GM21423 (cell line): ENCODE results near the gene ACTR5.
"Not testable (repeated sequence)": the region's sequence is repeated elsewhere in the genome, so short reads cannot be mapped to it uniquely, and the experiment has no call there.

Experiments
- ATAC-seq: cut with Tn5 transposase; IDR thresholded peaks from one replicate; pipeline ENCODE4 v1.9.1; 2021; ENCODE audit warnings: mild to moderate bottlenecking, moderate library complexity; ENCODE audit not compliant: unreplicated experiment

ACTR5 gene

DNA sequence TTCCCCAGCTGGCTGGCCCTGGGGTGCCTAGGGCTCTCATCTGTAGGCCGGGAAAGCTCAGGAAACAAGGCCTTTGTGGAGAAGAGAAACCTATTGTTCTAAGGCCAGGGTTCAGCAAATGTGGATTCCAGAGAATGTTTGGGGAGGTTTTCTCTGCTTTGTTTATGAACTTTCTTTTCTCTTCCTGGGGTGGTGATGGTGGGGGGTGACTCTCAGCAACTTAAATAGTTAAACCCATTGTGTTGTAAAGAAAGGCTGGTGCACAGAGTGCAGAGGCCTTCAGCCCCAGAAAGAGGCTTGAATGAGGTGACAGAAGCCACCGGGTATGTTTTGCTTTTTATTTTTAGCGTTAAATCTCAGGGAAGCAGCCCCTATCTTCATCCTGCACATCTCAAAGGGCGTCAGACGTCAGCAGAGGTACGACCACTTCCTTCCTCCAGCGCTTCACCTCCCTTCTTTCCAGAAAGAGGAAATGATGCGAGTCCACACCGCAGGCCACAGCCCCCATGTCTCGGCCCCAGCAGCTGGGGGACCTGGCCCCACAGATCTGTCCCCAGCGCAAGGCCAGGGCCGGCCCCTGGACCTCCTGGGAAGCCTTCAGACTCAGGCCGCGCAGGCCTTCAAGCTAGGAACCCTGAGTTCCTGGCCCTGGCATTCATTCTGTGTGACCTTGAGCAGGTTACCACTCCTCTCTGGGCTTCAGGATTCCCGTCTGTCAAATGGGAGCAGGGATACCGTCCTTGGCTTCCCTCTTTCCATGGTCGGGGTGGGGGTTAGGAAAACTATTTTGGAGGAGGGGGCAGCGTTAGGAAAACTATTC, 56.6 kb downstream of the ACTR5 start:
- ATAC-seq = peak; percentile 55

DNA sequence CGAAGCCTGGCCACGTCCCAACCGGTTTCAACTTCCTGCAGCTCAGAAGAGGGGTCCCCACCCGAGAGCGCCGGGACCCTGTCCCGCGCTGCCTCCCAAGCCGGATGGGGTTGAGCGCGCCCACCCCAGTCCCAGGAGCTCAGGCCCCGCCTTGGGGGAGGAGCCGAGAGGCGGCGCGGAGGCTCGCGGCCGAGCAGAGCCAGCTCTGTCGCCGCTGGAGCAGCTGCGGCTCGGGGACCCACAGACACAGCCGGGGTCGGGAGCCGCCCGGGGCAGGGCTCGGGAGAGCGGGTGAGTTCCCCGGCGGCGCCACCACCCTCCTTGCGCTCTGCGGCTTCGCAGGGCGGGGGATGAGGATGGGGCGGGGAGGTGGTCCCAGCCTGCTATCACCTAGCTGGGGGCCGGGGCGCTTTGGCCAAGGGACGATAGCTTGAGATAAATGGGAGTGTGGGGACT, 57.3 kb downstream of the ACTR5 start, which contains the start of gene PPP1R16B:
TSS of gene PPP1R16B (plus strand) at position 196 of the 456 bp plus-strand sequence. CDS start 30,229 bp downstream, outside the sequence.
- peak; percentile 56 for ATAC-seq

DNA sequence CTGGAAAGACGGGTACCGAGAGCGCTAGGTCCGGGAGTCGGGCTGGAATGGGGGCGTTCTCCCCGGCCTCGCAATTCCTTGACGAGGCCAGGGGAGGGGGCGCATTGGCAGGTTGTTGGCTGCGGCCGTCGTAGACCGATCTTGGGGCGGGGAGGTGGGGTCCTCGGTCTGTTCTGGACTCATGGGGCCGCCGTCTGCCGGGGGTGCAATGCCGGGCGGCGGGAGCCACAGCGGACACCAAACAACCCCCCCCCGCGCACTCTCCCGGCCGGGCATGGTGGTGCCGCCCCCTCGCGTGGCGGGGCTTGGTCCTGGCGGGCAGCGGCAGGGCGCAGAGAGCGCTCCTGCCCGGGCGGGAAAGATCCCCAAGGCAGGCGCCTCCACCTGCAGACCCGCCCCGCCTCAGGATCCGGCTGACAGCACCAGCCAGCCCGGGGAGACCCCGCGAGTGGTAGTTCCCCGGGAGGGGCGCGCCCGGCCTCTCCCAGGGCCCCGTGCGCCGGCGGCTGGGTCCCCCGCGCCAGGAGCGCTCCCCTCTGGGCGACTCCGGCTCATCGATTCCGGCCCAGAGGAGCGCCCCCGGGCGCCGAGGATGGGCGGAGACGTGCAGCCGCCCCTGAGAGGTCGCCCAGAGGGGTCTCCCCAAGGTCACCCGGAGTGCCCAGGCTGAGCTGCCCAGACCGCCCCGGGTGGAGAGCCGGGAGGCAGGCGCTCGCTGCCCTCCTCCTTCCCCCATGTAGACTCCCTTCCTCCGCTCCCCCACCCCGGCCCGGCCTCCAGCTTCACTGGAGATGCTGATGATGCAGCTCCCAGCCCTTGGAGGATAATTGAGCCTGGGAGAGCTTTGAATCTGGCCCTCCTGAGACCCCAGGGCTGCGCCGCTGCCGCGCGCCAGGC, 57.9 kb downstream of the ACTR5 start:
- ATAC-seq = no peak

DNA sequence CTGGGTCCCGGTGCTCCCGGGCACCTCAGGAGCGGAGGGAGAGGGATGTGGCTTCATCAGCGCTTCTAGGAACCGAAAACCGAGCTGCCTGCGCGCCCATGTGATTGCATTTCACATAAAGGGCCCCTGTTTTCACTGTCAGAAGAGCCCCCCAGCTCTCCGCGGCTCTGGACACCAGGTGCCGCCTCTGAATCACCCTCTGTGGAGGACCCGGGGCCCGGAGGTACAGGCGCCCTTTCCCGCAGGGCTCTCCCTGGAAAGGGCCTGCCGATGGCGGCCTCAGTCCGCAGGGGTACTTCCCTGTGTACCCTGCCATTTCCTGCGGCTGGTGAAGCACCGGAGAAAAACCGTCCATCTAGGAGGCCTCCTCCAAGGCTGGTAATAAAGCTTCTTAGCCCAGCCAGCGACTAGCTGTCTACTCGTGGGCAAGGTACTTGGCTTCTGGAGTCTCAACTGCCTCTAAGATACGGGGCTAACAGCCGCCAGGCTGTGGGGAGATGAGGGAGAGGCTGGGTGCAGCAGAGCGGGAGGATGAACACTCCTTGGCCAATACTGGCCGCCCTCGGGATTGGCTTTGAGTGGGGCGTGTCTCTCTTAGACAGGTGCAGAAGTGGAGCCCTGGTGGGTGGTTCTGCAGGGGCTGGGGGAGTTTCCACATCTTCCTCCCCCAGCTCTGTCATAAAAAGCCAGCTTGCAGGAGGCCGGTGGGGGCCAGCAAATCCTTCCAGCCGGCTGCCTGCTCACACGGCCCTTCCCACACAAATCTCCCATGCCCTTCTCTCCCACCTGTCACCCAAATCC, 58.8 kb downstream of the ACTR5 start:
- no peak for ATAC-seq

DNA sequence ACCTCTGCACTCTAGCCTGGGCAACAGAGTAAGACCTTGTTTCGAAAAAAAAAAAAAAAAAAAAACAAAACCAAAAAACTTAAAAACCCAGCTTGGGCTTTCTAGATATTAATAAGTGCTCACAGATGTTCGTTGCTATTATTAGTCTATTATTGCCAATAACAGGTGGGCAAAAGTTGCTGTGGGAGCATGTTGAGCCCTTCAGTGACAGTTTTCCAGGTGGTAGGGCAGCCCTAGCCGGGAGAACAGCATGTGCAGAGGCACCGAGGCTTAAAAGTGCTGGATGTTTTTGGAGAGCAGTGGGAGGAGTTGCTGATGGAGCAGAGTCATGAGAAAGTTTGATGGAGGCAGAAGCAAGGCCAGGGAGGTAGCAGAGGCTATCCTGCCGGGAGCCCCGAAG, 61.7 kb downstream of the ACTR5 start:
- no peak for ATAC-seq

DNA sequence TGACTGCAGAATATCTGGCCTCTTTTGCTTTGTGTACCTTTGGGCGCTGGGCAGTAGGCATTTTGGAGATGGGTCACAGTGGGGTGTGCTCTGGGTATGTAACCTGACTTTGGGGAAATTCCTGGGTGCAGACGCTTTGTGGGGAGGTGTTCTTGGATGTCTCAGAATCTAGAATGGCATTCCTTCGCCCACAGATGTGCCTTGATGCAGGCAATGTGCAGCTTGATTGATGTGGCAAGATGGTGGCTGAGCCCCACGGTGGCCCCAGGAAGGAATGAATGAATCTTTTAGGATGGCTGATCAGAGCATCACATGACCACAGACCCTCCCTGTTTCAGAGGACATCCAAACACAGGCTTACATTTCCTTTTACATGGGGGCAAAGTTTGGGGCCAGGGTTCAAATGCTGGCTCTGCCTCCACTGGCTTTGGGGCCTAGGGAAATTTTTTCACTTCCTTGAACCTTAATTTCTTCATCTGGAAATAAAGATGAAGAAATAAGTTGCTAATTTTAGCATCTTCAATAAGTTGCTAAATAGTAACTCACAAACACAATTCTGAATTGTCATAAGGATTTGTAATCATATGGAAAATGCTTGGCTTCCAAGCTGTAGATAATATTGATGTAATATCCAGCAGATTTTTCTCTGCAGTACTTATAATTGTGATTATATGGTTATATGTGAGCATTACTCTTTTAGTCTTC, 62.8 kb downstream of the ACTR5 start:
- no peak for ATAC-seq

- no peak for ATAC-seq
These were observed 63.5 kb downstream of the ACTR5 start for GRCh38 chr20:38811769-38812168.

DNA sequence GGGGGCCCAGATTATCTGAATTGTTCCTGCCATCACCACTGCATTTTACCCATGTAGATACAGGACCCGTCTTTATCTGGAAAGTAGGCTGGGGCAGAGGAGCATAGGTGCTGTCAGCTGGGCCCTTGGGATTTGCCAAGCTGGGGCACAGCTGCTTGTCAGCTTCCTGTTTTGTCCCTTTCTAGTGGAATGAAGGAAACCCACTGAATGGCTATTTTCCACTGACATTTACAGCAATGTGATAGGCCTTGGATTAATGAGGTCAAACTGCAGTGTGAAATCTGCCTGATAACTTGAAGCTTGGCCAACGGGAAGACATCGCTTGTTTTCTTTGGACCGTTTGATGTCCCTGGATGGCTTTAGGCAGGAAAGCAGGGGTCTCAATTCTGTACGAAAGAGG, 63.9 kb downstream of the ACTR5 start:
- ATAC-seq = no peak

GRCh38 chr20:38812709-38813573, 64.7 kb downstream of the ACTR5 start:
- no peak for ATAC-seq

DNA sequence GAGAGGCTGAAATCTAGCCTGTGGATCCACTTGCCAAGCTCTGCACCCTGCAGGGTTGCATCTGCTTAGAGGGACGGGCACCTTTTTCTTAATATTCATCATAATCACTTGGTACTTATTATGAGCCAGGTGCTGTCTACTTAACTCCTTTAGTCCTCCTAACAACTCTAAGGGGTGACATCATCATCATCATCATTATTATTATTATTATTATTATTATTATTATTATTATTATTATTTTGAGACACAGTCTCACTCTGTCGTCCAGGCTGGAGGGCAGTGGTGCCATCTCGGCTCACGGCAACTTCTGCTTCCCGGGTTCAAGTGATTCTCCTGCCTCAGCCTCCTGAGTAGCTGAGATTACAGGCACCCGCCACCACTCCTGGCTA, 65.3 kb downstream of the ACTR5 start:
- not testable (repeated sequence) for ATAC-seq

DNA sequence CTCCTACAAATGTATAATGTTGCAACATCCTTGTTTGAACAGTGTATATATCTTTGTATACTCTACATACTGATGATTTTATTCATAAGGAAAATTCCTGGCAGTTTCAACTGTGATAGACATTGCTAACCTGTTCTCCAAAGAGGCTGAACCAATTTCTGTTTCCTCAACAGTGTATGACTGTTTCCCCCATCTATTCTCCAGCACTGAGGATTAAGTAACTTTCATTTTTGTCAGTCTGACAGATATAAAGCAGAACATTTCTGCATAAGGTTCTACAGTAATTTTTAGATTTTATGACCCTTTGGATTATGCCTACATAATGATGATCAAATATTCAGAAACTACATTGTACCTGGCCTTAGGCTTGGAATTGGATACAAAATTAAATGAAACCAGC, 67.2 kb downstream of the ACTR5 start:
- ATAC-seq = no peak

DNA sequence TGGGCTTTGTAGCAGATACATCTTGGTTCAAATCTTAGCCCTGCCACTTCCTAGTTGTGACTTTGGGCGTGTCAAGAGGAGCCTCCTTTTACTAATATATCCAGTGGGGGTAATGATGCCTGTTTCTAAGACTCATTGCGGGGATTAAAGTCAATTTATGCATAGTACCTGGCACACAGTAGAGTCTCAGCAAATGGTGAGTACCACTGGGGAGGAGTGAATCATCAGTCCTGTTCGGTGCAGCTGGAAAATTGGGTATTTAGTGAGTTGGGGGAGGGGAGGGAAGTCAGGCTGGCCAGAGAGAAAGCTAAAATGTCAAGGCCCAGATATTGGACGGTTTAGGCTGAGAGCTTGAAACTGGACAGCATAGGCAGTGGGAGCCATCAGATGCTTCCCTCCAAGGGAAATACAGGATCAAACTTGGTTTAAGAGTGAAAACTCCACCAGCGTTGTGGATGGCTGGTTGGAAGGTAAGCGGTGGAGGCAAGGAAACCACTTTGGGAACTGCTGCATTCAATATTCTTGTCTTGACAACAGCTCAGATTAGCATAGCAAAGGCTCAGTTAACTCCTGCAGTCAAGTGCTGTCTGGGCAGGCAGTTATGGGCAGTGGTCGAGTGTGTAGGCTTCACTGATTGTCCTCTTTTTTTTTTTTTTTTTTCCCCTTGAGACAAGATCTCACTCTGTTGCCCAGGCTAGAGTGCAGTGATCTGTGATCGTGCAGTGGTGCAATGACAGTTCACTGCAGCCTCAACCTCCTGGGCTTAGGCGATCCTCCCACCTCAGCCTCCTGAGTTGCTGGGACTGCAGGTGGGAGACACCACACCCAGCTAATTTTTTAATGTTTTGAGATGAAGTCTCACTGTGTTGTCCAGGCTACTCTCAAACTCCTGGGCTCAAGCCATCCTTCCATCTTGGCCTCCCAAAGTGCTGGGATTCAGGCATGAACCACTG, 70.1 kb downstream of the ACTR5 start:
- ATAC-seq = no peak
